ENCODE results near the gene TBC1D32.
A peak's percentile ranks its signal among the peaks of the same experiment; 100 is the strongest.
"Not testable (repeated sequence)": the region's sequence is repeated elsewhere in the genome, so short reads cannot be mapped to it uniquely, and the experiment has no call there.

Gene TBC1D32

DNA sequence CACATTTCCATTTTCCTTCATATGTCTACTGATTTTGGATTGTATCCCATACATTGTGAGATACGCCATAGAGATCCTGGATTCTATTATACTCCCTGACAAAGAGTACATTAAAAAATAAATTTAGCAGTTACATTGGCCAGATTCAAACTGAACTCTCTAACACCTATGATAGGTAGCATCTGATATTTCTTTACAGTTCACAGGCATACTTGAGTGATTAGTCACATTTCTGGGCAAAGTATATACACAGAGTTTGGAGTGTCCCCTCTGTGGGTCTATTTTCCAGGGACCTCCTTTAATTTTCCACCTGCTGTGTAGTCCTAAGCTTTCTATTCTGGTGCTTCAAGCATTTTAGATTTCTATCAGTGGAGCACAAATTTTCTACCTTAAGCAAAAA lies 96.4 kb downstream of the TBC1D32 start:
- in situ Hi-C loops (cut with HindIII; ENCODE audit: low pct_ligation_motif_present, low pct_unique_long_range_greater_than_20kb, low sequenced_read_pairs), result no loop called here
- no peak for DNase-seq

DNA sequence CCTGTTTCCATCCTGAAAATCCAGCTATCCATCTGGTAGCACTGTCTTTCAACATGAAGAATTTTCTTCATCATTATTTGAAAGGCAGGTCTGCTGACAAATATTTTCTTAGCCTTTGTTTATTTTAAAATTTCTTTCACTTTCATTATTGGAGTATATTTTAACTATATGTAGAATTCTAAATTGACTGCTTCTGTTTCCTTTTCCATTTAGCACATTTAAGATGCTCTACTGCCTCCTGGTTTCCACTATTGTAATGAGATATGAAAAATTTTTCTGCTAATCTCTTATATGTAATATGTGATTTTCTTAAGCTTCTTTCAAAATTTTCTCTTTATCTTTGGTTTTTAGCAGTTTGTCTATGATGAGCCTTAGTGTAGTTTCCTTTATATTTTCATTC lies 97.3 kb downstream of the TBC1D32 start:
- DNase-seq, result no peak

DNA sequence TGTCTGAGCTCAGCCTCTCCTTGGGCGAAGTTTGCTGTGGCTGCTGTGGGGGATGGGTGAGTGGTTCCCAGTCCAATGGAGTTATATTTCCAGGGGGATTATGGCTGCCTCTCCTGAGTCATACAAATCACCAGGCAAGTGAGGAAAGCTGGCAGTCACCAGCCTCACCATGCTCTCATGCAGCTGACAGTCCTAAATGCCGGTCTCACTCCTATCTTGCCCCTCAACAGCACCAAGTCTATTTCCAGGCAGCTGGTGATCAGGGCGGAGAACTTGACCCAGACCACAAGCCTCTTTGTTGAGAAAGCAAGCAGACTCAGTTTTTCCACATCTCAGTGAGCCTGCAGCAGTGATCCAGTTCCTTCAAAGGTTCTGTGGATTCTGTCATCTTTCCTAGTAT lies 98.9 kb downstream of the TBC1D32 start:
- in situ Hi-C loops (cut with HindIII; ENCODE audit: low pct_ligation_motif_present, low pct_unique_long_range_greater_than_20kb, low sequenced_read_pairs), result no loop called here
- no peak for DNase-seq

More for the DNA sequence above, 97.3 kb downstream of the TBC1D32 start:
- in situ Hi-C loops (cut with HindIII; ENCODE audit: low pct_ligation_motif_present, low pct_unique_long_range_greater_than_20kb, low sequenced_read_pairs), result no loop called here

DNA sequence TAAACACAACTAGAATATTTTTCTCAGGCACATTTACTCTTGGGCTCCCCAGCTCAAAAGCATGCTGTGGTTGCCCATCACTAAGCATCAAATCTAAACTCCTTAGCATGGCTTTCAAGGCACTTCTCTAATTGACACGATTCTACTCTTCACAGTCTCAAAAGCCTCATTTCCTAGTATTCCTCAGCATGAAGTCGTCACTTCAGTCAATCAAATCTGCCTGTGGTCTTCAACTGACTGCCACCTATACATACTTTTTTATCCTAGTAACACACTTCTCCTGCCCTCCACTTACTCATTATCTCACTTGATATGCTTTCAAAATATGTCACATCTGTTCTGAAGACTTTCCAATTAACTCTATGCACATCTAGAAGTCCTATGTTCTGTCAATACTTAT lies 110.3 kb downstream of the TBC1D32 start:
- in situ Hi-C loops (cut with HindIII; ENCODE audit: low pct_ligation_motif_present, low pct_unique_long_range_greater_than_20kb, low sequenced_read_pairs), result no loop called here
- no peak for DNase-seq

DNA sequence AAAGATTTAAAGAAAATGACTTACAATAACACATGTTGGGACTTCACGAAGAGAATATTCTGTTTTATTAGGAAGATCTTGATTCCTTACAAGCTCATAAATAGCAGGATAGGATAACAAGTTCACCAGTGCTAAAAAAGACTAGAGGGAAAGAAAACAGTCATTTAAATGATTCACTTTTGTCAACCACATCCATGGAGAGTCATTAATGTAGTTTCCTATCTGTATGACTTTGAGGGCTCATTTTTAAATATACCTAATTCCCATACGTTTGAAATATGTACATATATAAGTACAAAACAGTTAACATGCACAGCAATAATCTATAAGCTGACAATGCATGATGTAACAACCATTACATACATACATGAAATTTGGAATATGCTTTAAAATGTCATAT lies 111.1 kb downstream of the TBC1D32 start:
- in situ Hi-C loops (cut with HindIII; ENCODE audit: low pct_ligation_motif_present, low pct_unique_long_range_greater_than_20kb, low sequenced_read_pairs), result no loop called here
- no peak for DNase-seq

DNA sequence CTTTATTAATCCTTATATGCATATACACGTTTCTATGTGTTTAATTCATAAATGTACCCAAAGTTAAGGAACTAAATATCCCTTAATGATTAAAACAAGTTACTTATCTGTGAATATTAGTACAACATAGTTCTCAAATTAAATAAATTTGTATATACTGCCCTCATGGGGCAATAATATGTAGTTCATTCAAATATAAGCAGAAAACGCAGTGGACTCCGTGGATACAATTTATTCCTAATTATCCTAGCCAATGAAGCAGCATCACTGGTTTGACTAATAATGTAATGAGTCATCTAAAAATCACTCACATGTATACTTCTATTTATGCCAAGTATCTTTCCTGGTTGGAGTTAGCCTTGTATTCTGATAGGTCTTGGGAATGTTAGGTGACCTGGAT lies 111.6 kb downstream of the TBC1D32 start:
- in situ Hi-C loops (cut with HindIII; ENCODE audit: low pct_ligation_motif_present, low pct_unique_long_range_greater_than_20kb, low sequenced_read_pairs), result no loop called here
- DNase-seq, result peak; percentile 17

DNA sequence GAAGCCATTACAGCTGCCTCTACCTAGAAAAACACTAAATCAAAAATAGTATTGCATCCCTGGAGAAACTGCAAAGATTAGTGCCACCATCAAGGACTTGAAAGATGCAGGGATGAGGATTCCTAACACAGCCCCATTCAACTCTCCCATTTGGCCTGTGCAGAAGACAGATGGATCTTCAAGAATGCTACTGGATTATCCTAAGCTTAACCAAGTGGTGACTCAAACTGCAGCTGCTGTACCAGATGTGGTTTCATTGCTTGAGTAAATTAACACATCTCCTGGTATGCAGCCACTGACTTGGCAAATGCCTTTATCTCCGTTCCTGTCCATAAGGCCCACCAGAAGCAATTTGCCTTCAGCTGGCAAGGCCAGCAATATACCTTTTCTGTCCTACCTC lies 117.4 kb downstream of the TBC1D32 start:
- in situ Hi-C loops (cut with HindIII; ENCODE audit: low pct_ligation_motif_present, low pct_unique_long_range_greater_than_20kb, low sequenced_read_pairs), result no loop called here
- no peak for DNase-seq

DNA sequence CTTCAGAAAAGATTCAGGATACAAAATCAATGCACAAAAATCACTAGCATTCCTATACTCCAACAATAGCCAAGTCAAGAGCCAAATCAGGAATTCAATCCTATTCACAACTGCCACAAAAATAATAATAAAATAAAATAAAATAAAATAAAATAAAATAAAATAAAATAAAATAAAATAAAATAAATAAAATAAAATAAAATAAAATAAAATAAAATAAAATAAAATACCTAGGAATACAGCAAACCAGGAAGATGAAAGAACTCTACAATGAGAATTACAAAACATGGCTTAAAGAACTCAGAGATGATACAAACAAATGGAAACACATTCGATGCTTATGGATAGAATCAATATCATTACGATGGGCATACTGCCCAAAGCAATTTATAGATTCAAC lies 120.9 kb downstream of the TBC1D32 start:
- in situ Hi-C loops (cut with HindIII; ENCODE audit: low pct_ligation_motif_present, low pct_unique_long_range_greater_than_20kb, low sequenced_read_pairs); DNase-seq: not testable (repeated sequence)

DNA sequence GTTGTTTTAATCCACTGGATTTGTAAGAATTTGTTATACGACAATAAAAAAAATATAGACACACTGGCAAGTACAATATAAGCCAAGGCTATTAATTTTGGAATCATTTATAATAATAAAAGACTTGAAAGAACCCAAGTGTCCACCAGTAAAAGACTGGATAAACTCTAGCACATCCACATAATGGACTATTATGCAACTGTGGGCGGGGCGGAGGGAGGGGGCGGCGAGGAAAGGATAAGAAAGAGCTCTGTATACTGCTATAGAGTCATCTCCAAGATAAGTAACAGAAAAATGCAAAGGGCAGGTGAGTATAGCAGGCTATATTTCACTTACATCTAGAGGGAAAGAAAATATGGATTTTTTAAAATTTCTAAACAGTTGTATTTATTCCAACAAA lies 123.3 kb downstream of the TBC1D32 start:
- DNase-seq, result no peak
- in situ Hi-C loops (cut with HindIII; ENCODE audit: low pct_ligation_motif_present, low pct_unique_long_range_greater_than_20kb, low sequenced_read_pairs), result no loop called here

DNA sequence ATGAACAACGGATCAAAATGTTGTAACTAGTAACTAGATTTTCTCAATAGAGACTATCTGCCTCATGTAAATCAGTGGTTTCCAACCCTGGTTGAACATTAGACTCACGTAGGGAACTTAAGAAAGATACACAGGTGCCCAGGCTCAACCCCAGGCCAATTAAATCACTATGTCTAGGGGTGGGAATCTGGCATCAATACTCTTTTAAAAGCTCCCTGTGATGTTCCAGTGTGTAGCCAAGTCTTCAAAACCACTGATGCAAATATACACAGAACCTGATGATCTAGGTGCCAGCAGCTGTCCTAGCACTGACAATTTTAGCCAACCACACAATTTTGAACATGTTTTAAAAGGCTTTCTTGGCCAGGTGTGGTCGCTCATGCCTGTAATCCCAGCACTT lies 128.7 kb downstream of the TBC1D32 start:
- DNase-seq, result no peak

DNA sequence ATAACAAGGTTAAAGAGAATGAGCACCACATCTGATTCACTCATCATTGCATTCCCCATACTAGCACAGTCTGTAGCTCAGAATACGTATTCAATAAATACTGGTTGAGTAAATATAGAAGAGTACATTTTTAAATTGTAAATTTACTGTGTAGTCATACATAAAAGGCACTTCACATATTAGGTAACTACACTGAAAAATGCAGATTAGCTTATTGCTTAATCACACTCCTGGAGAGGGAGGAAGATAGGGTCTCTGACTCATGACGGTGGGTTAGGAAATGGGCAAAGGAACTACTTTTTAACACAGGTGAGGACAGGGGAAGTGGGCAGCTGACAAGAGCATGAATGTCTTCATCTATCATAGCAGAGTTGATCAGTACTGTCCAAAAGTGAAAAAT lies 133.2 kb downstream of the TBC1D32 start:
- DNase-seq, result no peak
- in situ Hi-C loops (cut with HindIII; ENCODE audit: low pct_ligation_motif_present, low pct_unique_long_range_greater_than_20kb, low sequenced_read_pairs), result no loop called here

More for the DNA sequence above, 128.7 kb downstream of the TBC1D32 start:
- in situ Hi-C loops (cut with HindIII; ENCODE audit: low pct_ligation_motif_present, low pct_unique_long_range_greater_than_20kb, low sequenced_read_pairs), result no loop called here

DNA sequence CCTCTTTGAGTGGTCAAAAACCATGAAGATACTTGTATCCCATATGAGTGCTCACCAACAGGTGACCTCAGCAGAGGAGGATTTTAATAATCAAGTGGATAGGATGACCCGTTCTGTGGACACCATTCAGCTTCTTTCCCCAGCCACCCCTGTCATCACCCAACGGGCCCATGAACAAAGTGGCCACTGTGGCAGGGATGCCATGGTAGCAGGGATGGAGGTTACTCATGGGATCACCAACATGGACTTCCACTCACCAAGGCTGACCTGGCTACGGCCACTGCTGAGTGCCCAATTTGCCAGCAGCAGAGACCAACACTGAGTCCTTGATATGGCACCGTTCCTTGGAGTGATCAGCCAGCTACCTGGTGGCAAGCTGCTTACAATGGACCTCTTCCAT lies 138.2 kb downstream of the TBC1D32 start:
- DNase-seq; in situ Hi-C loops (cut with HindIII; ENCODE audit: low pct_ligation_motif_present, low pct_unique_long_range_greater_than_20kb, low sequenced_read_pairs): not testable (repeated sequence)

DNA sequence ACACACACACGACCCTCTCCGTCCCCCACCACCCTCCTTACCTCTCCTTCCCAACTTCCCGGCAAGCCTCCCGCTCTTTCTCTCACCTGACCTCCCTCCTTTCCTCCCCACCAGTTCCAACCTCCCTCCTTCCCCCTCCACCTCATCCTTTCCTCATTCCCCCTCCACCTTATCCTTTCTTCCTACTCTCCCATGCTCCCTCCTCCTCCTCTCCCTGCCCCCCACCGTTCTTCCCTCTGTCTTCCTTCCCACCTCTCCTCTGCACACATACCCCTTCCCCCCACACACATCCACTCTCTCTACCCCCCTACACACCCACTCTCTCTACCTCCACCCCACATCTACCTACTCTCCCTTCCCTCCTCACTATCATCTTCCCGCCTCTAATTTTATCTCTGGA lies 144.2 kb downstream of the TBC1D32 start:
- no peak for DNase-seq
- in situ Hi-C loops (cut with HindIII; ENCODE audit: low pct_ligation_motif_present, low pct_unique_long_range_greater_than_20kb, low sequenced_read_pairs), result no loop called here

DNA sequence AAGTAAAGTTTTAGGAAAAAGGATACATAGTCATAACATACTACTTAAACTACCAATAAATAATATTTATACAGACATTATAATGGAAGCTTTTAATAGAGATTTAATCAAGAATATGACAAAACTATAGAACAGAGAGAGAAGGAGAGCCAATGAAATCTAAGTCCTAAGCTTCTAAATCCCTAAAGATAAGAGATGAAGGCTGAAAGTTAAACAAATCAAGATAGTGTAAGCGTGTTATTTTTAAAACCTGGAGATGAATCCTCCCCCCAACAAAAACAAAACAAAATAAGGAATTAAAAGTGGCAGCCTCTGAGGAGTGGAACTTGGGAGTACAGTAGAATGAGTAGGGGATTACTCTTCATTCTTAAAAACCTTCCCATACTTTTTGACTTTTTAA lies 145.9 kb downstream of the TBC1D32 start:
- in situ Hi-C loops (cut with HindIII; ENCODE audit: low pct_ligation_motif_present, low pct_unique_long_range_greater_than_20kb, low sequenced_read_pairs), result no loop called here
- DNase-seq, result no peak

DNA sequence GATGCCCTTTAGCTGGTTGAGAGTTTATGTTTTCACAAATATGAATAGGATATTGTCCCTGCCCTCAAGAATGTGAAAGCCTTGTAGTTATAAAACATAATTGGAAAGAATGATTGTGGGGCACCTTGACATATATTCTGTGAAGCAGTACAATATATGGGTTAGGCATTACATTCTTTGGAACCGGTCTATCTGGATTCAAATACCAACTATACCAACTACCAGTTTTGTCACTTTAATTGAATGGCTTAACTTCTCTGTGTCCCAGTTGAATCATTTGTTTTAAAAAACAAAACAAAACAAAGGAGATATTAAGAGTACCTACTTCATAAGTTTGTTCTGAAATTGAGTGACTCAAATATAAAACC lies 146.5 kb downstream of the TBC1D32 start:
- DNase-seq, result no peak
- in situ Hi-C loops (cut with HindIII; ENCODE audit: low pct_ligation_motif_present, low pct_unique_long_range_greater_than_20kb, low sequenced_read_pairs), result no loop called here

DNA sequence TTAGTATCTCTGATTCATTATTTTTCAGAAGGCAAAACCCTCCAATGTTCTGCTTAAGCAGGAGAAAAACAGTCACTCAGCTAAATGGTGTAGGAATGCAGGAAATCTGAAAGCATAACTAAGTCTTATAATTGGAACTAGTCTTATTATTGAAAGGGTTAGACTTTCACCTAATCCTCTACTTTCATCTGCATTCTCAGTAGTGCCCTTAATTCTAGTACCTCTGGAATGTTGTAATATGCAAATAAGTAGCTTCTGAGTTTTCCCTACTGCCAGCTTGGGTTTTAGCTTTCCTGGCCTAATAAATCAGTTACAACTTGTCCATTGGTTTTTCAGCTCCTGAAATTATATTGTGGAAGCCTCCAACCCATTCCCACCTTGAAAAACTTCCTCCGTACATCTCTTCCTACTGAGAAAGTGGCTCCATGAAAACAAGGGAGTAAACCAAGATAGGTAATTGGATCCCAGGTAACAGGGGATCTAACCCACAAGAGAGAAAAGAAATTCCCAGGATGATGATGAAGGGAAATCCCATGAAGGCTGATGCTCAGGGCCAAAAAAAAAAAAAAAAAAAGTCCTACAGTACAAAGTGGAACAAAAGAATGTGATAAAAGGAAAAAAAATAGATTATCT lies 147.0 kb downstream of the TBC1D32 start:
- no peak for DNase-seq
- in situ Hi-C loops (cut with HindIII; ENCODE audit: low pct_ligation_motif_present, low pct_unique_long_range_greater_than_20kb, low sequenced_read_pairs), result no loop called here

DNA sequence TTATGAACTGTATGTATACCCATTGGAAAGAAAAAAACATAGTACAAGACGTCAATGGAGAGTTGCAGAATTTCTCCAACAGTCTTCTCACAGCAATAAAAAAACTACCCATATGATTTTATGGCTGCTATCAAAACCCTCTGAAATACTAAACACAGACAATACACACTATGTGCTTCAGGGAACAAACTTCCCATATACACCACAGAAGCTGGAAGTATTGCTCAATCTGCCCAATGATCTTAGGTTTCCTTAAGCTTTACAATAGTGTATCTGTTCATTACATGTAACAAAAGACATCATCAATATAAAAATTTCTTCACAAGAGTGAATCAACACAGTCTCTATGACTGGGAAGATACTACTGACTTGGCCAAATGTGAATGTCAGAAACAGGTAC lies 150.5 kb downstream of the TBC1D32 start:
- no peak for DNase-seq
- in situ Hi-C loops (cut with HindIII; ENCODE audit: low pct_ligation_motif_present, low pct_unique_long_range_greater_than_20kb, low sequenced_read_pairs), result no loop called here

DNA sequence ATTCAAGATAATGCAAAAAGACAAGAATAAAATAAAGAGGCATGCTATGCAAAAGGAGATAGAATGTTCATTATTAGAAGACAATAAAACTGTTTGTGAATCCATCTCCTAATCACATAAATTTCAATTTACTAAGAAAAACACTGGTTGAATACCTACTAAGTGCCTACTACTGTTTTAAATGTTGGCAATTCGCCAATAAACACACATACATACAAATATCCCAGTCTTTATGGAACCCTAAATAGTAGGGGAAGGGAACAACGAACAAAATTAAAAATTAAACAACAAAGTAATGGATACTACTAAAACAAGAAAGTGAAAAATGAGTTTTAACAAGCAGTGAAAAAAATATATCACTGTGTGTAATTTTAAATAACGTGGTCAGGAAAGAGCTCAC lies 158.5 kb downstream of the TBC1D32 start:
- in situ Hi-C loops (cut with HindIII; ENCODE audit: low pct_ligation_motif_present, low pct_unique_long_range_greater_than_20kb, low sequenced_read_pairs), result no loop called here
- no peak for DNase-seq

DNA sequence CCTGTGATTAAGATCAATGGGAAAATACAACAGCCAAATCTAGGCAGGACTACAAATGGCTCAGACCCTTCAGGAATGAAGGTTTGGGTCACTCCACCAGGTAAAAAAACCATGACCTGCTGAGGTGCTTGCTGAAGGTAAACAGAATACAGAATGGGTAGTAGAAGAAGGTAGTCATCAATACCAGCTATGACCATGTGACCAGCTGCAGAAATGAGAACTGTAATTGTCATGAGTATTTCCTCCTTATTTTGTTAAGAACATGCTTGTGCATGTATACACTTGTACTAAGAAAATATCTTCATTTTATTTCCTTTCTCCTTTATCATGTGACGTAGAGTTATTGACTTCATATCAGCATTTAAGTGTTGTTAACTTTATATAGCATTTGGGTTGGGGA lies 161.8 kb downstream of the TBC1D32 start:
- DNase-seq; in situ Hi-C loops (cut with HindIII; ENCODE audit: low pct_ligation_motif_present, low pct_unique_long_range_greater_than_20kb, low sequenced_read_pairs): not testable (repeated sequence)

DNA sequence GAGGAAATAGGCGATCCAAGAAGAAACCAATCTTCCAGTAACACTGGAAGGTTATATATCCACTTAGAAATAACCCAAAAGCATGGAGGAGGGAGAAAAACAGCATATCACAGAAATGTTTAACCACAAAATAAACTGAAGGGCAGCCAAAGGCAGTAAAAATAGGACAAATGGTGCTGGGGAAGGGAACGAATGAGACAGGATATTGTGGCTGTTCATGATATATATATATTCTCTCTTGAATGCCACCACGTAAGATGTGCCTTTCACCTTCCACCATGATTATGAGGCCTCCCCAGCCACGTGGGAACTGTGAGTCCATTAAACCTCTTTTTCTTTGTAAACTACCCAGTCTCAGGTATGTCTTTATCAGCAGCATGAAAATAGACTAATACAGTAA lies 162.4 kb downstream of the TBC1D32 start:
- DNase-seq, result no peak
- in situ Hi-C loops (cut with HindIII; ENCODE audit: low pct_ligation_motif_present, low pct_unique_long_range_greater_than_20kb, low sequenced_read_pairs), result no loop called here

DNA sequence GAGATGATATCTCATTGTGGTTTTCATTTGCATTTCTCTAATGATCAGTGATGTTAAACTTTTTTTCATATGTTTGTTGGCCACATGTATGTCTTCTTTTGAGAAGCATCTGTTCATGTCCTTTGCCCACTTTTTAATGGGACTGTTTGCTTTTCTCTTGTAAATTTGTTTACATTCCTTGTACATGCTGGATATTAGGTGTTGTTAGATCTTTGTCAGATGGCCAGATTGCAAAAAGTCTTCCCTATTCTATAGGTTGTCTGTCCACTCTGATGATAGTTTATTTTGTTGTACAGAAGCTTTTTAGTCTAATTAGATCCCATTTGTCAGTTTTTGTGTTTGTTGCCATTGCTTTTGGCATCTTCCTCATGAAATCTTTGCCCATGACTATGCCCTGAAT lies 172.4 kb downstream of the TBC1D32 start:
- no peak for DNase-seq
- in situ Hi-C loops (cut with HindIII; ENCODE audit: low pct_ligation_motif_present, low pct_unique_long_range_greater_than_20kb, low sequenced_read_pairs), result no loop called here
